Measurements from ENCODE around the gene PPP4R2. TPM values are rescaled to one million over a fixed set of nuclear protein-coding genes. Genes with fewer than 3 reads are reported as not detected.
"Not testable (repeated sequence)": the region's sequence is repeated elsewhere in the genome, so short reads cannot be mapped to it uniquely, and the experiment has no call there.

PPP4R2 gene
- total RNA-seq, 1 donor from 2014 or later, result 48.3 TPM

DNA sequence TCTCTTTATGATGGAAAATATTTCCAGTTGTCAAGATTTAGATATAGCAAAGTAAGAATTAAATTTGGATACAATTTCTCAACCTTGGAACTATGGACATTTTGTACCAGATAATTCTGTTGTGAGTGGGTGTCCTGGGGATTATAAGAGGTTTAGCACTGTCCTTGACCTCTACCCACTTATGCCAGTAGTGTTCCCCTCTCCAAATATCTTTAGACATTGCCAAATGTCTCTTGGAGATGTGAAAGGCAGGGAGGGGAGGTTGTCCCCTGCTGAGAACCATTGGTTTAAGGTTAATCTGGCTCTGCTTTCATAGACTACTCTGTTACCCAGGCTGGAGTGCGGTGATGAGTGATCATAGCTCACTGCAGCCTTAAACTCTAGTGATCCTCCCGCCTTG lies 64.8 kb downstream of the PPP4R2 start, which contains the start of gene EBLN2:
Gene EBLN2 (plus strand): TSS at position 244 of the 400 bp plus-strand sequence. CDS start 423 bp downstream, outside the sequence.
- DNase-seq (ENCODE audit: low spot score) (no peak), ATAC-seq (no peak)

DNA sequence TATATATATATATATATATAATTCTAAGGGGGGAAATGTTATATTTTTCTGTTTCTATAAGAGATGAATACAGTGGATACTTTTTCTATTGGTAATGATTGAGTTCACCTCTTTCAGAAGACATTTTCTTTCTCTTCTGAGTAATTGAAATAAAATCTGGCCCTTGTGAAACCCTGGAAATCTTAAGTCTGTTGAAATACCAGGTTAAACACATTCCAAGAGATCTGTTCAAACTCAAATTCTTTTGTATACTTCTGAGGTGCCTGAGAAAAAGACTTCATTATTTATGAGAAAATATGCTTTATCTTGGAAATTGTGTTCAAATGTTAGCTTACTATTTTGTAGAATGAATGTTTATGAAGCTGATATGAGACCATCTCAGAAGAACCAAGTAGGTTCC lies 69.6 kb downstream of the PPP4R2 start:
- not testable (repeated sequence) for DNase-seq (ENCODE audit: low spot score); ATAC-seq

GRCh38 chr3:73068419-73068818 lies 71.8 kb downstream of the PPP4R2 start:
- ATAC-seq, result no peak
- DNase-seq (ENCODE audit: low spot score), result no peak

DNA sequence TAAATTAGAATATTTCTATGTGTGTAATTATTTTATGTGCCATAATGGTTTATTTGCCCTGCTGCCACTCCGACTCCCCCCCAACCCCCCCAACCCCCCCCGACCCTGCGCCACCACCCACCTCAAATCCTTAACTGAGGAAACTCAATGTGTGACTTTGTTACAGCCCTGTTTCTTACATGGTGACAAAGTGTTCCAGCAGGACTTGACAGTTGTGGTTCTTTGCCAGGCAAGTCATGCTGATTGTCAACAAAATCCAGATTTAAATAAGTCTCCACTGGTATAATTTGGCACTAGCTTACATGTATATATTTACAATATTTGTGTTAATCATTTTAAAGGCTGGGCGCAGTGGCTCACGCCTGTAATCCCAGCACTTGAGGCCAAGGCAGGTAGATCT lies 72.6 kb downstream of the PPP4R2 start:
- DNase-seq (ENCODE audit: low spot score), result no peak
- ATAC-seq, result no peak

GRCh38 chr3:73069775-73070444 lies 73.3 kb downstream of the PPP4R2 start:
- ATAC-seq, result no peak

DNA sequence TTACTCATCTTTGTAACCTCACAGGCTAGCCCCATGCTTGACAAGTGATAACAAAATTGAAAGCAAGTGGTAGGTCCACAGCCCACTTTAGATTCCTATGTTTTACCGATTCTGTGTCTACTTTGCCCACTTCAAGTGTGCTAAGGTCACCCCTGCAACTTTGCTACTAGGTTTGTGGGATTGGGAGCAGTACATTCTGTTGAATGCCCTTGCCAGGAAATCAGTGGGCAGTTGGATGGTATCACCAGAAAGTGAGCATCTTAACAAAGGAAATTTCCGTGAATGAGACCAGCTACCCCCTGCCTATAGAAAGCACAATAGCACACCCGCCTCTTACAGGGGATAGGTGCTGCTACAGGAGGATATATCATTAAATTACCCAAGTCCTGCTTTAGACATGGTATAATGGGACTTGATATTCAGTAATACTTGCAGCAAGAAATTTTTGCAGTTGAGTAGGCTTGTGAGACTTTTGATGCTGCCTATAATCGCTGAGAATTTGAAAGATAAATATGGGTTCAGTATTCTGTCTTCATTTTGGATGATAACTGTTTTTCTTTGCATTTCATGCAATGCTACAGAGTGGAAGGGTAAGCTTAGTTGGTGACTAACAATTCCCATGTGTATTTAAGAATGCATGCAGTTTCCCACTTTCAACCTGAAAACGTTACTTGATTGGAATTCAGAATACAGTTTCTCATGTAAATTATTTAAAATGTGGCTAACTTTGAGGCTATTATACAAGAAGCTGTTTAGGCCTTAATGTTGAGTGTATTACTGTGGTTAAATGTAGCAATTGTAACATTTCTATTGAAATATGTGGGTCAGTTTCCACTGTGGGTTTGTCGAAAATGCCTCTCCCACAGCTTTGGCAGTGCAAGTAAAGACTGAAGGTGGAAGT lies 74.3 kb downstream of the PPP4R2 start:
- no peak for DNase-seq (ENCODE audit: low spot score)
- ATAC-seq, result no peak

More at GRCh38 chr3:73069775-73070444, 73.3 kb downstream of the PPP4R2 start:
- no peak for DNase-seq (ENCODE audit: low spot score)

- no peak for DNase-seq (ENCODE audit: low spot score)
- ATAC-seq, result no peak
Measured at GRCh38 chr3:73071952-73072351, 75.3 kb downstream of the PPP4R2 start.

DNA sequence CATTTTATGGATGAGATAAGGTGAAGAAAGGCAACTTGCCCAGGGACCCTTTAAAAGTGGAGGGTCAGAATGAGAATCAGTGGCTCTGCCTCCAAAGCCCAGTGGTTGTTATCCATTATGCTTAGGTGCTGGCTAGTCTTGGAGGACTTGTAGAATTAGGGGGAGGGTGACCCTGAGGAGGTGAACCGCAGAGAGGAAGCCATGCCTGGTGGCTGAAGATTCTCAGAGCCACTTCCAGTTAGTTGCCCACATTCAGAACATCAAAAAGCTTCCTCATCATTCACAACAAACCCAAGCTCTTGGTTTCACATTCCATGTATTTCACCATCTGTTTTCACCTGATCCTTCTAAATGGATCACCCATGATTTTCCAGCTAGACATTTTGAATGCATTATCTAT lies 76.0 kb downstream of the PPP4R2 start:
- ATAC-seq (no peak), DNase-seq (ENCODE audit: low spot score) (no peak)

- no peak for DNase-seq (ENCODE audit: low spot score)
- ATAC-seq, result peak; percentile 16
Measured at GRCh38 chr3:73073091-73073707, 76.6 kb downstream of the PPP4R2 start.

DNA sequence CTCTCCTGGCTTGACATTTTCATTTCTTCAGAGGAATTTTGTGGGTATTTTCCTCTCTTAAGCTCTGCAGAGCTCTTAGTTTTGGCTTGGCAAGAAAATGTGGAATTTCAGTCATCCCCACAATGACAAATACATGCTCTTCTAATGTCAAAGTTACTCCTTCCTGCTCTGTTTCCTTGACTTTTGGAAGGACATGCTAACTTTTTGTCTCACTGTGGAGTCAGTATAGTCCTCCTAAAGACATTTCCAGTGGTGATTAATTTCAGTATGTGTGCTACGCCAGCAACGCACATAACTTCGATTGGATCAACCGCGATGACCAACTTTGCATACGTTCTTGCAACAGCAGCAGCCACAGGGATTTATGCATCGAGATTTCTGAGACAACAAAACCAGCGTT lies 78.2 kb downstream of the PPP4R2 start:
- DNase-seq (ENCODE audit: low spot score), result no peak
- no peak for ATAC-seq

DNA sequence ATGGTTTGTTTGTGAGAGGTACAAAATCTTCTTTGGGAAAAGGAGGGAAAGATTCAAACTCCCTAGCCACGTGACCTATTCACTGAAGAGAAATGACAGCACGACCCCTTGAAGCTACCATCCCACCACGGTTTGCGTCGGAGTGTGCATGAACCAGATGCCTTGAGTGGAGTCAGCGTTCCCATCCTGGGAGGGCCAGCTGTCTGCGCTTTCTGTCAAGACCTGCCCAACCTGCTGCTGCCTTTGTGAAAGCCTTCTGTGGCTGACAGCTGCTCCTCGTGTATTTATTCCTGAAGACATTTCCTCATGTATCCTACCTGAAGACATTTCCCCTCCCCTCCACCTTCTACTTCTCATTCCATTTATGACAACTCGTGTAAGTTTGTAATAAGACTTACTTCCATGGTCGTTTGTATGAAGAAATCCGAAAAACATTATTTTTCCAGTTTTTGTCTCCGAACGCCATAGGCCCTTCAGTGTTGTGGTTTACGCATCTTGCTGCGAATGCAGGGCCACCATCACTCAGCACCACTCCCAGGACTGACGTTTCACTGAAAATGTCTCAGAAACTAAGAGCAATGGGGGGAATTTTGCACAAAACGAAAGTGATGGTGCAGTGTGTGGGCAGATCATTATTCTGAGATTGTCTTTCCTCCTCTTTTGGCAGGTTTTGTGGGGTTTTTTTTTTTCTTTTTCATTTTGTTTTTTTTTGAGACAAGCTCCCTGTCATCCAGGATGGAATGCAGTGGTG lies 83.8 kb downstream of the PPP4R2 start:
- ATAC-seq, result no peak
- no peak for DNase-seq (ENCODE audit: low spot score)

- DNase-seq (ENCODE audit: low spot score), result no peak
- ATAC-seq, result no peak
Measured at GRCh38 chr3:73081140-73081539, 84.5 kb downstream of the PPP4R2 start.

DNA sequence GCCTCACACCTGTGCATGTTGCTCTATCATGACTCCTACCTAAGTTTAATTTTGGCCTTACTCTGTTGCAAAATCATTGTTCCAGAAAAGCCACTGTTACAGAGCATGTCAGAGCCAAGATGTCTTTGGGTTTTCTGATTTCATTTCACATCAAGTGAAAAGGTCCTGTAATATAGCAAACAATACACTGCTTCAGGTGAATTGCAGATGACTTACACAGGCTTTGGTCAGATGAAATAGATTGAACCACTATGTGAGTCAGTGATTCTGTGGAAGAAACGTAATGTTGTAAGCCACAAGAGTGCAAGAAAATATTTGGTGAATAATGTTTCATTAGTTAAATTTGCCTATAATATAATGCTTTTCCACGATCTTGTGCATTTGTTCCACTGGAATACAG lies 87.6 kb downstream of the PPP4R2 start:
- no peak for DNase-seq (ENCODE audit: low spot score)
- no peak for ATAC-seq

- DNase-seq (ENCODE audit: low spot score), result peak; percentile 48
- ATAC-seq, result peak; percentile 95
Measured at GRCh38 chr3:73086071-73086494, 89.5 kb downstream of the PPP4R2 start.

GRCh38 chr3:73094129-73094528 lies 97.5 kb downstream of the PPP4R2 start:
- ATAC-seq (no peak), DNase-seq (ENCODE audit: low spot score) (no peak)

- no peak for ATAC-seq
- DNase-seq (ENCODE audit: low spot score), result no peak
Measured at GRCh38 chr3:73094951-73095350, 98.3 kb downstream of the PPP4R2 start.

DNA sequence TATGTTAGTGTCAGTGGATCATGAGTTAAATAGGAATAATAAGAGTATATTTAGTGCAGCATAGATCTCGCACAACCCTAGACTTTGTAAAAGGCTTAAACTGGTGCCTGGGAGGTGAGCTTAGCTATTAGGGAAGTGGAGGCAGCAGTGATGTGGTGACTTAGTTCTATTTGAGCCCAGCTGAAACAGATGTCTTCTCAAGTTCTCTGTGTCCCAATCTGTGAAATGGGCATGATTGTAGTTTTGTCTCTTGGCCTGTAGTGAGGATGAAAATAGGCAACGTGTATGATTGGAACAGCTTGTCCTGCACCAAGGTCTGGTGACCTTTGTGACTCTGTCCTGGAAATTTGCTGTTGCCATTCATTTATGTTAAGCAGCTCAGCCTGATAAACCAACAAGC lies 99.6 kb downstream of the PPP4R2 start:
- ATAC-seq (no peak), DNase-seq (ENCODE audit: low spot score) (no peak)

GRCh38 chr3:73098026-73098425 lies 101.4 kb downstream of the PPP4R2 start:
- DNase-seq (ENCODE audit: low spot score) (no peak), ATAC-seq (no peak)

- DNase-seq (ENCODE audit: low spot score), result no peak
- no peak for ATAC-seq
Measured at GRCh38 chr3:73098873-73099272, 102.3 kb downstream of the PPP4R2 start.

DNA sequence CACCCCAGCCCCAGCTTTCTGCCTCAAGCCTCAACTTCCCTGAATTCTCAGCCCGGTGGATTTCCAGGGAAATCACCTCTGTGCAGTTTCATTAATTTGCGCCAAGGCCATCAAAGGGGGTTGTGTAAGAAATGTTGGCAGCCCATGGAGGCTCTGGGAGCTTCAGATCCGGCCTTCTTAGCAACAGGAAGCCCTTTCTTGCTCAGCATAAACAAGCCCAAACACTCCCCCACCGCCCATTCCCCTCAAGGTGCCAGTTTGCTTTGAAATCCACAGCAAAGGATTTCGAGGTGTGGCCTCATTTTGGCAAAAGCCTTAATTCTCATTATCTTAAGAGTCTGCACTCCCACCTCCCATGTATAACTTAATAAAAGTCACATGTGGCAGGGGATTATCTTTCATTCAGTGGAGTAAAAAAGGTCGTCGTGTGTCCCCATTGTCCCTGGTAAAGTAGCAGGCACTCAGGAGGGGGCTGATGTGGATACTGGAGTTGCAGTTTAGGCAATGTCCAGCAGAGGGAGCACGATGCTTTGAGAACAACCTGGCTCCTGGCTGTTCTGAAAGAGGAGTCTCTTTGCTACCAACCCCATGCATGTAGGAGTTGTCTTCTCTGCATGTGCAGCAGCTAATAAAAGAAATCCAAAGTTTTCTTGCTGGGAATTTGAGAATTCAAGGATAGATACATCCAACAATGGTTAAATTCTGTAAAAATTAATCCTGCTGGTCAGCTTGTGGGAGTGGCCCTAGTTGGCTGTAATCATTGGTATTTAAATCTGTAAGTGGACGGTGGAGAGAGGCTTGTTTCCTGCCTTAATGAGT lies 104.3 kb downstream of the PPP4R2 start:
- peak; percentile 73 for DNase-seq (ENCODE audit: low spot score)
- ATAC-seq, result peak; percentile 99
